Smooth muscle cell (in vitro differentiated cells): ENCODE data around the gene ERAL1. TPM values are rescaled to one million over a fixed set of nuclear protein-coding genes. Genes with fewer than 3 reads are reported as not detected.
"Not testable (repeated sequence)": the region's sequence is repeated elsewhere in the genome, so short reads cannot be mapped to it uniquely, and the experiment has no call there.

ENCODE experiments used
- DNase-seq: peaks from one replicate; lab custom pipeline; 2025; ENCODE audit not compliant: unreplicated experiment; lab: John Stamatoyannopoulos, UW
- H2AFZ ChIP-seq: fragments of 200-600 bp; sonication (generic); 2 replicates; pipeline ENCODE4 v1.6.0; 2016; ENCODE audit warnings: antibody characterized with exemption, low read depth, mild to moderate bottlenecking
- H3F3A ChIP-seq: fragments of 200-600 bp; sonication (generic); 2 replicates; pipeline ENCODE4 v1.6.0; 2017; ENCODE audit warnings: antibody characterized with exemption, low read depth
- H3K27ac ChIP-seq: fragments of 200-600 bp; sonication (generic); 2 replicates; pipeline ENCODE4 v1.5.1; 2016; ENCODE audit warnings: low read depth, mild to moderate bottlenecking
- H3K27me3 ChIP-seq: fragments of 200-600 bp; sonication (generic); 2 replicates; pipeline ENCODE4 v1.6.1; 2016; ENCODE audit warnings: low read depth, mild to moderate bottlenecking
- H3K36me3 ChIP-seq: fragments of 200-600 bp; sonication (generic); 2 replicates; pipeline ENCODE4 v1.5.1; 2016; ENCODE audit warnings: low read depth
- H3K4me1 ChIP-seq: fragments of 200-600 bp; sonication (generic); 2 replicates; pipeline ENCODE4 v1.5.1; 2016; ENCODE audit warnings: low read depth
- H3K4me2 ChIP-seq: fragments of 200-600 bp; sonication (generic); 2 replicates; pipeline ENCODE4 v1.6.0; 2016; ENCODE audit warnings: mild to moderate bottlenecking
- H3K4me3 ChIP-seq: fragments of 200-600 bp; sonication (generic); 2 replicates; pipeline ENCODE4 v1.5.1; 2016; ENCODE audit warnings: mild to moderate bottlenecking
- H3K79me2 ChIP-seq: fragments of 200-600 bp; sonication (generic); 2 replicates; pipeline ENCODE4 v1.6.0; 2016; ENCODE audit warnings: low read depth, mild to moderate bottlenecking
- H3K9ac ChIP-seq: fragments of 200-600 bp; sonication (generic); 2 replicates; pipeline ENCODE4 v1.6.0; 2016; ENCODE audit warnings: low read depth
- H3K9me3 ChIP-seq: fragments of 200-600 bp; sonication (generic); replicated peaks from 2 replicates; pipeline ENCODE4 v1.5.1; 2016; ENCODE audit warnings: low read depth
- H4K20me1 ChIP-seq: fragments of 200-600 bp; sonication (generic); 2 replicates; pipeline ENCODE4 v1.6.0; 2016; ENCODE audit warnings: low read depth
- CTCF ChIP-seq: fragments of 200-600 bp; sonication (generic); IDR thresholded peaks from 2 replicates; pipeline ENCODE4 v1.5.1; 2017; ENCODE audit warnings: borderline replicate concordance, mild to moderate bottlenecking, antibody characterized with exemption; ENCODE audit not compliant: insufficient read depth, poor library complexity, severe bottlenecking
- WGBS: methylation state at CpG from one replicate; pipeline ENCODE4 v1.1.7; 2016; ENCODE audit warnings: low lambda C conversion rate; 5-methylcytosine and 5-hydroxymethylcytosine counted together
- polyA plus RNA-seq: library from polyadenylated mRNA; unstranded; fragments of >200 nt; fragmentation: Nextera tagmentation; extraction: Ambion mirVana; gene quantifications from 2 replicates; pipeline ENCODE4 v1.2.1, GENCODE V29; 2016
- total RNA-seq: library from RNA; depleted of rRNA; stranded (reverse); fragments of >200 nt; gene quantifications from 2 replicates; pipeline ENCODE4 v1.2.3, GENCODE V29; 2014

Gene ERAL1
- total and polyA plus RNA-seq, 2 experiments from 2014 or later, result 30.0 to 59.3 TPM

GRCh38 chr17:28846231-28846630 lies 8.6 kb upstream of the ERAL1 start:
- Histone ChIP-seq H3F3A (no peaks in the 10 kb centered on the region), H3K4me3 (no peak overlapping the region), H3K4me1 (peaks cover 6% of the 10 kb centered on the region), H3K27me3 (no peaks in the 10 kb centered on the region), H3K36me3 (no peaks in the 10 kb centered on the region), H3K79me2 (peaks cover 11% of the 10 kb centered on the region), H3K9me3 (no peaks in the 10 kb centered on the region), H3K9ac (no peak overlapping the region), H2AFZ (no peak overlapping the region), H4K20me1 (no peaks in the 10 kb centered on the region), H3K4me2 (no peak overlapping the region), H3K27ac (no peak overlapping the region)
- no peak for TF ChIP-seq CTCF
- WGBS, result 97% methylated on average over 10 of the region's 10 CpGs
- no peak for DNase-seq

GRCh38 chr17:28846699-28847098 lies 8.1 kb upstream of the ERAL1 start:
- H3K36me3 ChIP-seq, H3K79me2 ChIP-seq, DNase-seq, H3K4me2 ChIP-seq, H3K4me3 ChIP-seq, H3F3A ChIP-seq, H3K4me1 ChIP-seq, H3K27me3 ChIP-seq, H2AFZ ChIP-seq, H3K27ac ChIP-seq, H3K9ac ChIP-seq, H3K9me3 ChIP-seq, H4K20me1 ChIP-seq: not testable (repeated sequence)
- WGBS, result 97% methylated on average over 9 of the region's 9 CpGs

- not testable (repeated sequence) for H3K9me3 ChIP-seq, H3K4me1 ChIP-seq, H4K20me1 ChIP-seq, H3K4me2 ChIP-seq, H3K27ac ChIP-seq, H2AFZ ChIP-seq, H3K79me2 ChIP-seq, H3F3A ChIP-seq, H3K4me3 ChIP-seq, H3K27me3 ChIP-seq, DNase-seq, H3K9ac ChIP-seq, H3K36me3 ChIP-seq
- TF ChIP-seq CTCF, result peak; percentile 42
- 89% methylated on average over 15 of the region's 15 CpGs for WGBS
Observed at GRCh38 chr17:28848667-28849066, 6.1 kb upstream of the ERAL1 start.

GRCh38 chr17:28849281-28849680 lies 5.5 kb upstream of the ERAL1 start:
- H3K4me1 ChIP-seq, result no peaks in the 10 kb centered on the region
- no peaks in the 10 kb centered on the region for H3K9me3 ChIP-seq
- no peaks in the 10 kb centered on the region for H3F3A ChIP-seq
- H3K27ac ChIP-seq, result no peak overlapping the region
- no peaks in the 10 kb centered on the region for H3K27me3 ChIP-seq
- TF ChIP-seq CTCF, result no peak
- H3K4me3 ChIP-seq, result no peak overlapping the region
- H3K79me2 ChIP-seq, result no peaks in the 10 kb centered on the region
- no peaks in the 10 kb centered on the region for H3K36me3 ChIP-seq
- DNase-seq, result no peak
- no peak overlapping the region for H3K4me2 ChIP-seq
- no peaks in the 10 kb centered on the region for H4K20me1 ChIP-seq
- WGBS, result 98% methylated on average over 5 of the region's 5 CpGs
- no peak overlapping the region for H3K9ac ChIP-seq
- no peak overlapping the region for H2AFZ ChIP-seq
